OCI-LY1 (cell line): ENCODE results near the gene RPTN.

Experiments used
- CTCF ChIP-seq: fragments of 200-600 bp; sonication (generic), shearing (Covaris generic); IDR thresholded peaks from 2 replicates; pipeline ENCODE4 v1.5.1; 2017; ENCODE audit warnings: mild to moderate bottlenecking, antibody characterized with exemption, low read length, moderate library complexity, mixed read lengths
- EZH2 ChIP-seq: fragments of 200-600 bp; sonication (generic), shearing (Covaris generic); IDR thresholded peaks from 2 replicates; pipeline ENCODE4 v1.8.0; 2017; ENCODE audit warnings: borderline replicate concordance, mixed run types, mild to moderate bottlenecking, antibody characterized with exemption, low read length, moderate library complexity, mixed read lengths

- TF ChIP-seq CTCF (no peak), EZH2 (no peak)
Observed at GRCh38 chr1:152168535-152168868, 9.5 kb upstream of the RPTN start.
